GM21360 (cell line): ENCODE measurements around the gene NCAPD2.

ENCODE experiments used
- ATAC-seq: cut with Tn5 transposase; IDR thresholded peaks from one replicate; pipeline ENCODE4 v1.9.1; 2021; ENCODE audit warnings: mild to moderate bottlenecking, moderate library complexity; ENCODE audit not compliant: unreplicated experiment

The NCAPD2 gene

DNA sequence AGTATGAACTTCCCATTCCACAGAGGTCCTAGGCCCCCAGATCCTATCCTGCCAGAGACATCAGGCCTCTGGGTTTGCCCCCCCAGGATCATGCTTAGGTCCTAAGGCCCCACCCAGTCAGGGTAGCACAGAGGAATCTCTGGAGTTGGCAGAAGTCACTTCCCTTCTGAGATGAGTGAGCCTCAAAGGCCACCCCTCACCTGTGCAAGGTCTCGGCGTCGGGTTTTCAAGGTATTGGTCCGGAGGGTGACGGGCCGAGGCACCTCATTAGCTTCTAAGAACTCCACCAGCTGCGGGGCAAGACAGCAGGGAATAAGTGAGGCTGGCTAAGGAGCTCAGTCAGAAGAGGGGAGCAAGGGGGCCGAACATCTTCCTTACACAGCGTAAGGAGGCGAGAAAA lies 69.0 kb downstream of the NCAPD2 start:
- no peak for ATAC-seq

- ATAC-seq = no peak
Observed at GRCh38 chr12:6563448-6564050, 69.6 kb downstream of the NCAPD2 start.

DNA sequence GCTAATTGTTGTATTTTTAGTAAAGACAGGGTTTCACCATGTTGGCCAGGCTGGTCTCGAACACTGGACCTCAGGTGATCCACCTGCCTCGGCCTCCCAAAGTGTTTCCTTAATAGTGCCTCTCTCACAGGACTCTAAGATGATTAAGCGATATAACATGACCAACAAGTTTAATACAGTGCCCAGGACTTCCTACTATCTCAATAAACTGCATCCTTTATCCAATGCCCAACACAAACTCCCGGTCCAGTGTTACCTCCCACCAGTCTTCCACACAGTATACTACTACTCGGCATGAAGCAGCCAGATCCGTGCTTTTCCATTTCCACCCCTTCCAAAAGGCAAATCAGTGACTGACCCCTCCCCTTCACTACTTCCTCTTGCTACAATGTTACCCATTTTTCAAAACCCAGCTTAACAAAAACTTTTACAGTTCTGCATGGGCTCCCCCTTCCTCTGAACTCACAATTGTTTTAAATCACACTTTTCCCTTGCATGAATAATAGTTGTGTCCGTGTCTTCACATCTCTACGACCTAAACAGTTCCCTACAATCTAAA lies 73.3 kb downstream of the NCAPD2 start:
- ATAC-seq = no peak

DNA sequence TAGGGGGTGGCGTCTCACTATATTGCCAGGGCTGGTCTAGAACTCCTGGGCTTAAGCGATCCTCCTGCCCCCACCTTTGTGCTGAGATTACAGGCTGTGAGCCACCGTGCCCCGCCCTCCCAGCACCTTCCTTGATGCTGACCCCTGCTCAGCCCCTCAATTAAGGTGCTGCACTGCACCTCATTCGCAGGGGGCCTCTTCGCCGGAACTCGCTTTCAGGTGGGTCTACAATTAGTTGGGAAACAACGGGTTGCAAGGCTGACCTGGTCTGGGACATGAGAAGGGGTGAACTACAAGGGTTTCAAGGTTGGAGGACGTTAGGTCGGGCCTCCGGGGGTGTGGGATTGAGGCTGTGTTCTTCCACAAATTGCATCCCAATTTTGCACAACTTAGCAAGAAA lies 75.4 kb downstream of the NCAPD2 start:
- ATAC-seq = no peak

DNA sequence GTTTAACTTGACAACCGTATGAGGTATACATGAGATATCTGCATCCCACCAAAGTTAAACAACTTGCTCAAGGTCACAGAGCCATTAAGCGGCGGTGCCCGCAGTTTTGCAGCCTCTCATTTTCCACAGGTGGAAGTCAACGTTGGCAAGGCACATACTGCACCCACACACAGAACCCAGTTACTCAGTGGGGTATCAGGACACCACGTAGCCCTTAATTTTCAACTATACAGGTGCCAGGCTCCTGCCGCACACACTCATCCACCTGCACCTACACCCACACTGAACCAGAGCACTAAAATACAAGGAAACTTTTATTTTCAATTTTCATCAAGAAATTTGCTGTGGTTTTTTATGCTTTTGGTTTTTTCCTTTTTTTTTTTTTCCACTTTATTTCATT lies 75.9 kb downstream of the NCAPD2 start:
- no peak for ATAC-seq

GRCh38 chr12:6570264-6570887 lies 76.5 kb downstream of the NCAPD2 start:
- no peak for ATAC-seq

GRCh38 chr12:6573001-6573400 lies 79.1 kb downstream of the NCAPD2 start:
- ATAC-seq = no peak

DNA sequence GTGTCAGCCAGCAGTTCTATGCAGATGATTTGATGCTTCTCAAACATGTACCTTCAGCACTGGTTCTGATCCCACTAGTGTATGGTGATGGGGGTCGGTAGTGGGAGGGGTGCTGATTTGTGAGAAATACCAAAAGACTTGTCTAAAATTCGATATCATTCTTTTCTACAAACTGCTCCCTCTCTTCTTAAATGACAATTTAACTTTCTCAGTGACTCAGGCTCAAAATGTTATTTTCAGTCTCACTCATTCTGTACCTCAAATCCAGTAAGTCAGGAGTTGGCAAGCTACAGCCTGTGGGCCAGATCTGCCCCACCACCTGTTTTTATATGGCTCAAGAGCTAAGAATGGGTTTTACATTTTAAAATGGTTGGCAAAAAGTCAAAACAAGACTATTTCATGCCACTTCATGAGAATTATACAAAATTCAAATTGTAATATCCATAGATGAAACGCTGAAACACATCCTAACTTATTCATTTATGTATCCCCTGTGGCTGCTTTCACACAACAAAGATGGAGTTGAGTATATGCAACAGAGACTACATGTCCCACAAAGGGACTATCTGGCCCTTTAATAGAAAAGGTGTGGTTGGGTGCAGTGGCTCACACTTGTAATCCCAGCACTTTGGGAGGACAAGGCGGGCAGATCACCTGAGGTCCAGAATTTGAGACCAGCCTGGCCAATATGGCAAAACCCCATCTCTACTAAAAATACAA lies 80.8 kb downstream of the NCAPD2 start:
- no peak for ATAC-seq

GRCh38 chr12:6575648-6576047 lies 81.7 kb downstream of the NCAPD2 start:
- ATAC-seq = no peak
